Hepatocyte (in vitro differentiated cells): ENCODE results near the gene MRFAP1L1. TPM values are rescaled to one million over a fixed set of nuclear protein-coding genes. Genes with fewer than 3 reads are reported as not detected.
A peak's percentile ranks its signal among the peaks of the same experiment; 100 is the strongest.
"Not testable (repeated sequence)": the region's sequence is repeated elsewhere in the genome, so short reads cannot be mapped to it uniquely, and the experiment has no call there.

ENCODE experiments used
- DNase-seq: peaks from one replicate; pipeline ENCODE4 v3.0.0-alpha.2; 2016; ENCODE audit warnings: low spot score
- H2AFZ ChIP-seq: fragments of 200-600 bp; sonication (generic); 2 replicates; pipeline ENCODE4 v1.6.0; 2016; ENCODE audit warnings: antibody characterized with exemption, mild to moderate bottlenecking
- H3K27ac ChIP-seq: fragments of 200-600 bp; sonication (generic); 2 replicates; pipeline ENCODE4 v1.5.1; 2016; ENCODE audit warnings: mild to moderate bottlenecking
- H3K27me3 ChIP-seq: fragments of 200-600 bp; sonication (generic); 2 replicates; pipeline ENCODE4 v1.6.1; 2016
- H3K36me3 ChIP-seq: fragments of 200-600 bp; sonication (generic); replicated peaks from 2 replicates; pipeline ENCODE4 v1.5.1; 2016; ENCODE audit warnings: low read depth; ENCODE audit not compliant: insufficient read depth
- H3K4me1 ChIP-seq: fragments of 200-600 bp; sonication (generic); 2 replicates; pipeline ENCODE4 v1.5.1; 2016; ENCODE audit warnings: mild to moderate bottlenecking, moderate library complexity; ENCODE audit not compliant: insufficient read depth
- H3K4me2 ChIP-seq: fragments of 200-600 bp; sonication (generic); 2 replicates; pipeline ENCODE4 v1.6.0; 2016
- H3K4me3 ChIP-seq: fragments of 200-600 bp; sonication (generic); 2 replicates; pipeline ENCODE4 v1.5.1; 2016; ENCODE audit warnings: mild to moderate bottlenecking
- H3K79me2 ChIP-seq: fragments of 200-600 bp; sonication (generic); 2 replicates; pipeline ENCODE4 v1.6.0; 2017; ENCODE audit warnings: mild to moderate bottlenecking
- H3K9me2 ChIP-seq: fragments of 200-600 bp; sonication (generic); replicated peaks from 2 replicates; pipeline ENCODE4 v1.6.0; 2017; ENCODE audit warnings: mild to moderate bottlenecking; ENCODE audit not compliant: insufficient read depth
- H3K9me3 ChIP-seq: fragments of 200-600 bp; sonication (generic); 2 replicates; pipeline ENCODE4 v1.5.1; 2016; ENCODE audit warnings: low read depth, mild to moderate bottlenecking
- H4K20me1 ChIP-seq: fragments of 200-600 bp; sonication (generic); 2 replicates; pipeline ENCODE4 v1.6.0; 2016; ENCODE audit warnings: mild to moderate bottlenecking; ENCODE audit not compliant: insufficient read depth, poor library complexity, severe bottlenecking
- CTCF ChIP-seq: fragments of 200-600 bp; sonication (generic); IDR thresholded peaks from 2 replicates; pipeline ENCODE4 v1.5.1; 2016; ENCODE audit warnings: antibody characterized with exemption, mild to moderate bottlenecking; ENCODE audit not compliant: poor library complexity
- EZH2 ChIP-seq: fragments of 200-600 bp; sonication (generic); IDR thresholded peaks from 2 replicates; pipeline ENCODE4 v1.6.1; 2016; ENCODE audit warnings: antibody characterized with exemption, mild to moderate bottlenecking, borderline replicate concordance
- EZH2phosphoT487 ChIP-seq: fragments of 200-600 bp; sonication (generic); IDR thresholded peaks from one replicate; pipeline ENCODE4 v1.6.1; 2018; ENCODE audit warnings: antibody characterized with exemption, mild to moderate bottlenecking, low read depth, moderate library complexity; ENCODE audit not compliant: unreplicated experiment, severe bottlenecking
- WGBS: methylation state at CpG from one replicate; pipeline ENCODE4 v1.1.6; 2016; ENCODE audit warnings: low lambda C conversion rate; ENCODE audit errors: missing lambda C conversion rate; 5-methylcytosine and 5-hydroxymethylcytosine counted together
- polyA plus RNA-seq: library from polyadenylated mRNA; unstranded; fragments of >200 nt; fragmentation: Nextera tagmentation; extraction: Ambion mirVana; gene quantifications from 2 replicates; pipeline ENCODE4 v1.2.1, GENCODE V29; 2016
- total RNA-seq: library from RNA; depleted of rRNA; stranded (reverse); fragments of >200 nt; gene quantifications from 2 replicates; pipeline ENCODE4 v1.2.3, GENCODE V29; 2014

Gene MRFAP1L1
- total and polyA plus RNA-seq, 2 experiments from 2014 or later: 60.8 to 84.9 TPM

GRCh38 chr4:6676722-6677558 lies 32.7 kb downstream of the MRFAP1L1 start:
- H3K4me2 ChIP-seq: peak overlapping the region; percentile 98
- 91% methylated on average over 21 of the region's 21 CpGs for WGBS
- DNase-seq: no peak

GRCh38 chr4:6674500-6675149 lies 35.0 kb downstream of the MRFAP1L1 start:
- Histone ChIP-seq H3K36me3 (no peaks in the 10 kb centered on the region), H4K20me1 (peaks cover 4% of the 10 kb centered on the region), H3K4me3 (peak overlapping the region; percentile 85), H2AFZ (peak overlapping the region; percentile 82), H3K9me2 (no peaks in the 10 kb centered on the region), H3K9me3 (no peaks in the 10 kb centered on the region), H3K79me2 (peaks cover 22% of the 10 kb centered on the region), H3K4me2 (peak overlapping the region; percentile 98), H3K4me1 (peaks cover 14% of the 10 kb centered on the region), H3K27ac (peak overlapping the region; percentile 48), H3K27me3 (no peaks in the 10 kb centered on the region)
- TF ChIP-seq CTCF (peak; percentile 52), EZH2phosphoT487 (no peak)
- peak; percentile 72 for DNase-seq
- WGBS: 7% methylated on average over 39 of the region's 40 CpGs

More at GRCh38 chr4:6676722-6677558, 32.7 kb downstream of the MRFAP1L1 start:
- peaks cover 14% of the 10 kb centered on the region for H3K4me1 ChIP-seq
- no peak for TF ChIP-seq EZH2
- no peaks in the 10 kb centered on the region for H3K27me3 ChIP-seq
- H3K9me3 ChIP-seq: no peaks in the 10 kb centered on the region
- H3K27ac ChIP-seq: no peak overlapping the region
- H3K36me3 ChIP-seq: no peaks in the 10 kb centered on the region
- no peaks in the 10 kb centered on the region for H3K9me2 ChIP-seq
- H3K4me3 ChIP-seq: no peak overlapping the region
- H2AFZ ChIP-seq: no peak overlapping the region
- peaks cover 22% of the 10 kb centered on the region for H3K79me2 ChIP-seq
- H4K20me1 ChIP-seq: peaks cover 4% of the 10 kb centered on the region

GRCh38 chr4:6673660-6674499 lies 35.8 kb downstream of the MRFAP1L1 start:
- Histone ChIP-seq H3K4me2 (peak overlapping the region; percentile 98), H3K9me2 (no peaks in the 10 kb centered on the region), H3K27ac (peak overlapping the region; percentile 88), H4K20me1 (peaks cover 4% of the 10 kb centered on the region), H3K4me1 (peaks cover 14% of the 10 kb centered on the region), H3K4me3 (peak overlapping the region; percentile 85), H3K36me3 (no peaks in the 10 kb centered on the region), H3K27me3 (no peaks in the 10 kb centered on the region), H3K9me3 (no peaks in the 10 kb centered on the region), H2AFZ (peak overlapping the region; percentile 82), H3K79me2 (peaks cover 22% of the 10 kb centered on the region)
- WGBS: 7% methylated on average over 50 of the region's 89 CpGs
- peak; percentile 97 for DNase-seq
- TF ChIP-seq CTCF: no peak
- no peak for TF ChIP-seq EZH2
- TF ChIP-seq EZH2phosphoT487: no peak

- DNase-seq, H3K9me2 ChIP-seq, H3K9me3 ChIP-seq, H4K20me1 ChIP-seq, H3K27me3 ChIP-seq, H3K36me3 ChIP-seq: not testable (repeated sequence)
- H3K4me2 ChIP-seq: peak overlapping the region; percentile 98
- peaks cover 22% of the 10 kb centered on the region for H3K79me2 ChIP-seq
- WGBS: 75% methylated on average over 14 of the region's 14 CpGs
- peak overlapping the region; percentile 81 for H2AFZ ChIP-seq
- peaks cover 14% of the 10 kb centered on the region for H3K4me1 ChIP-seq
- peak overlapping the region; percentile 88 for H3K27ac ChIP-seq
- H3K4me3 ChIP-seq: peak overlapping the region; percentile 31
Measured at GRCh38 chr4:6673191-6673659, 36.4 kb downstream of the MRFAP1L1 start.

- H4K20me1 ChIP-seq, DNase-seq, H3K36me3 ChIP-seq, H3K9me2 ChIP-seq, H2AFZ ChIP-seq, H3K9me3 ChIP-seq, H3K27me3 ChIP-seq, H3K4me3 ChIP-seq: not testable (repeated sequence)
- 97% methylated on average over 28 of the region's 34 CpGs for WGBS
- peaks cover 22% of the 10 kb centered on the region for H3K79me2 ChIP-seq
- H3K4me2 ChIP-seq: peak overlapping the region; percentile 98
- H3K4me1 ChIP-seq: peaks cover 14% of the 10 kb centered on the region
- peak overlapping the region; percentile 88 for H3K27ac ChIP-seq
Measured at GRCh38 chr4:6672541-6673190, 37.0 kb downstream of the MRFAP1L1 start.
